Measurements from ENCODE around the gene WASF2.

DNA sequence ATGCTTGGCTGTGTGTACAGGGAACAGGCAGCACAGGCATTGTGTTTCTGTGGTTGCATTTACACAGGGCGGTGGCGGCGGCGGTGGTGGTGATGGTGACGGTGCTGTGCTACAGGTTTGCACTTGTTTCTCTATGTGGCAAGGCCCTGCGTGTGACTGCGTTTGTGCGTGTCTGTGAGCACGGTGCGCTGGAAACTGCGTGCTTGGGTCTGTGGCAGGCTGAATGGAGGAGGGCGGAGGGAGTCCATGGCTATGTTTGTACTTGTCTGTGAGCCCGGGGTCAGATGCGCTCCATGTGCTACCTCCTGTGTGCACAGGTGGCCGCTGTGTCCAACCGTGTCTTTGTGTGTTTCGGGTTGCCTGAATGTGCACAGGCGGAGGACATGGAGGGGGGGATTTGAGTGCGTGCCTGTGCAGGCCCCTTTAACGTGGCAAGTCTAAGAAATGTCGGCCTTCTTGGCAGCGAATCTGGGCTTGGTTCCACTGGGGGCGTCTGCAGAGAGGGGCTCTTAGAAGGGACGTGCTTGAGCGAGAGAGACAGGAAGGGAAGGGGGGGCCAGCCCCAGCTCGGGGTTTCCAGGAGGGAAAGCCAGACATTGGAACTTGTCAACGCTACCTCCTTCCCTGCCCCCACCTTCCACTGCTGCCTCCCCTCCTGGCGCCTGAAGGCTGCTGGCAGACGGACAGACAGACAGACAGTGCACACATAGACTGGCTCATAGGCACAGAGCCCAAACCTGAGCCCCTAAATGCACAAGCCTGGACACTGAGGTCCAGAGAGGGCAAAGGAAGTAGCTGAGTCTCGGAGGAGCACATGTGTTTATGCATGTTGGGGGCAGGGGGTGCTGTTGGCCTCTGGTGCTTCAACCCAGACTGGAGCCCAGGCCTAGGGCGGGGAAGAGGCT lies 32.7 kb upstream of the WASF2 start:
- TF ChIP-seq CTCF (IDR thresholded peaks at IDR 0.05) (peak in 2 of 4 experiments; percentile 43 to 59), POLR2AphosphoS5 (IDR thresholded peaks at IDR 0.05) (peak; percentile 3), POLR2A (IDR thresholded peaks at IDR 0.05) (no peak), EP300 (IDR thresholded peaks at IDR 0.05) (no peak)
